Mucosa of gallbladder (tissue), 1 donor: ENCODE results near the gene SNX24. TPM values are rescaled to one million over a fixed set of nuclear protein-coding genes. Genes with fewer than 3 reads are reported as not detected.
"Not testable (repeated sequence)": the region's sequence is repeated elsewhere in the genome, so short reads cannot be mapped to it uniquely, and the experiment has no call there.

Experiments used
- DNase-seq: peaks from one replicate; pipeline ENCODE4 v3.0.0-alpha.2; 2020; ENCODE audit warnings: low spot score
- total RNA-seq: library from RNA; stranded (reverse); gene quantifications from one replicate; pipeline ENCODE4 v1.2.1, GENCODE V29; 2021
- donor health status: DM: no; HTN: no; CAD: no.

The SNX24 gene
- total RNA-seq, 1 donor from 2014 or later, result 18.2 TPM

DNA sequence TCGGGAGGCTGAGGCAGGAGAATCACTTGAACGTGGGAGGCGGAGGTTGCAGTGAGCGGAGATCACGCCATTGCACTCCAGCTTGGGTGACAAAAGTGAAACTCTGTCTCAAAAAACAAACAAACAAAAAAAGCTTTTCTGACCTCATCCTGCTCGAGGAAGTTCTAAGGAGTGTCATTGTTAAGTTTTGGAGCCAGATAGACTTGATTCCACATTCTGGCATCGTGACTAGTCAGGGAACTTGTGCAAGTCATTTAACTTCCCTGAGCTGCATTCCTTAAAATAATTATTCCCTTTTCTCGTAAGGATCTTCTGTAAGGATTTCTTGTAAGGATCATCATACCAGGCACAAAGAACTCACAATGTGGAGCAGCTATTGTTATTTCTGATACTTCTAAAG lies 26.2 kb downstream of the SNX24 start:
- DNase-seq, result no peak

DNA sequence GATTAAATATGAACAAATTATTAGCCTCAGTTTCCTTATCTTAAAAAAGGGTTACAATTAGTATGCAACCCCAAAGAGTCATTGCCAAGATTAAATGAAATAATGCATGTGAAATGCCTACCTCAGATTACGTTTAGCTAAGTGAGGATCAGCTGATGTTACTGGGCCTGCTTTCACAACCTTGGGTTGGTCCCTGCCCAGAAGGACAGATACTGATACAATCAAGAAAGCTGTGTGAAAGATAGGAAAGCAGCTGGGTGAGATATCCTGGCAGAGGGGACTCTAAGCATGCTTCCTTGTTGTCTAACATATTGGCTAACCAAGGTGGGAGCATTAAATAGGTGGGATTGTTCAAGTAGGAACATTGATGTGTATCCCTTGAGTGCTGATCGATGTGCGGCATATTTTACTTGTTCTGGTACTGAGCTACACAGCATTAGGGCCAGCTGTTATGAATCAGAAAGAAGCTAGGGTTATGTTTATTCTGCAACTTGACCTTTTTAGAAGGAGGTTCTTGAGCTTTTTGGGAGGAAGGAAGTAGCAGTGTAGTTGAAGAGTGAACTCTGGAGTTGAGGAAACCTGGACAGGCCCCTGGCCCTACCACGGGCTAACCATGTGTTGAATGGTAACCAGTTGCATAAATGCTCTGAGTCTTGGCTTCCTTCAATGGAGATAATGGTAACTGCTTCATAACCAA lies 28.9 kb downstream of the SNX24 start:
- no peak for DNase-seq

DNA sequence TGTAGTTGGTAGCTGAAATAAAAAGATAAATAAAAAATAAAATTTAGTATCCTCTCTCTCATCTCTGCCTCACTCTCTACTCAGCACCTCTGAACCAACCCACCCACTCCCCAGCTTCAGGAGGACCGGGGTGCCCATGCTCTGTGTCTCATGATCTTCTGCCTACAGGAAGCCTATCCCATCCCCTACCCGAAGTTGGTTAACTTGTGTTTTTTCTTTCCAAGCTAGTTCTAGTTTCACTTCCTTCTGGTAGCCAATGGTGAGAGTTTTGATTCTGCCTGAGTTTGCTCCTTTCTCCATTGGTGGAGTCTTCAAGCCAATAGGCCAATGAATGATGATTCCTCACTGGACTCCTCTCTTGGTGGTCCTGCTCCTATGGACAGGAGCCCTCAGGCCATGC lies 32.1 kb downstream of the SNX24 start:
- no peak for DNase-seq

DNA sequence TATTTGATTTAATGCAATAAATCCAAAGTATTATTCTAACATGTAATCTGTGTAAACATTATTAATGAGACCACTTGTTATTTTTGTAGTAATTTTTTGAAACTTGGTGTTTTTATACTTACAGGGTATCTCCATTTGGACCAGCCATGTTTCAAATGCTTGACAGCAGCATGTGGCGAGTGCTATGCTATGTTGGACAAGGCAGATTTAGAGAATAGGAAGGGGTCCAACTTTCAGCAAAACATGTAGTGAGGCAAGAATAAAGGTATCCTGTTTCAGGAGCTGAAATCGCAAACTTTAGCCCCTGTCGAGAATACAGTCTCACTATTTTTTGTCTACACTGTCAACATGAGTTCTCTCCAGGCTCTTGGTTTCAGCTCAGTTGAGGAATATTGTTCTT lies 33.7 kb downstream of the SNX24 start:
- no peak for DNase-seq

DNA sequence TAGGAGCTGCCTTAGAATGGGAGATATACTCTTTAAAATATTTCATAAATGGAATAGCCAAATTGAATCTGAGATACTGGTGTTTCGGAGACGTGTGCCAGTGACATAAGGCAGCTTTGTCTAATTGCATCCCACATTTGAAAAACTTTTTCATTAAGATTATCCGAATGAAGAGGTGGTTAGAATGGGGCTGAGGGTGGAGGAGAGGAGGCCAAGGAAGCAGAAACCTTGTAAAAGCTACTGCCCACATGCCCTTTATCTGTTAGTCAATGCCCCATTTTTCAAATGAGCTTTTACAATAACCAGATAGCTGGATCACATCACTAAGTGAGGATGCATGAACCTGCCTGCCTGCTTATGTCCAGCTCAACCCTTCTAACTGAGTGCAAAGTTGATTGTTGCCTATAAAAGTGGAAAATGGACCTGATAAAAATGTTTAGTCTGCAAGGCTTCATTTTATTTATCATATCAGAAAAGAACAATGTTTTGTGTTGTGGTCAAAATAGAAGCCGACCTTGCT lies 34.8 kb downstream of the SNX24 start:
- no peak for DNase-seq

DNA sequence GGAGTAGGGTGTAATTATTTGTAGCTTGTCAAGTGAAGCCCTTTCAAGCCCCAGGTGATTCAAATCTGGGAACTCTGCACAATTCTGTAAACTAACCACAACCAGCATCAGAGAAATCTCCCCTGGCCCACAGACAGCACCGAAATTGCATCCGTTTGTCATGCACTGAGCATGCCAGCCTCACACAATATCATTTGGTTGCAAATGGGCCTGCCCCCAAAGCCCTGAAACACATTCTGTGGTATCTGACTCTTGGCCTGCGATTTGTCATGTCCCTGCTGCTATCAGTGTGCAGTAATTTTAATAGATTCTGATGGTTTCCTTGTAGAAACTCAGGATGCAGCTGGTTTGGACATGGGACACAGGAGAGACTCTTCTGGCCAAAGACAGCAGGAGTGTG lies 35.3 kb downstream of the SNX24 start:
- DNase-seq, result no peak

DNA sequence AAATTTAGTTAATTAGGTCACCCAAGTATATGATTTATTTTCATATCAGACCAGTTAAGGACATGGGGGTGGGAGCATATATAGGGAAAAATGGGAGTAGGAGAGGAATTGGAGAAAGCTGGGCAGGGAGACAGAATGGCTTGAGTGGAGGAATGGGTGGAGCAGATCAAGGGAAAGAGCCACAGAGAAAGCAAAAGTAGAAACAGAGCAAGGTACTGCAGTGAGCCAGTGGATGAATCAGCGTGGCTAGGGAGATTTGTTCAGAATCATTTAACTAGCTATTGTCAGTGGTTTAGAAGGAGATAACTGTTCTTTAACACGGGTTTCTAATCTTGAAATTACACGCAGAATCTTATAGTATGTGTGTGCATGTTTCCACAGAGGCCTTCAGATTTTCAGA lies 37.4 kb downstream of the SNX24 start:
- no peak for DNase-seq

DNA sequence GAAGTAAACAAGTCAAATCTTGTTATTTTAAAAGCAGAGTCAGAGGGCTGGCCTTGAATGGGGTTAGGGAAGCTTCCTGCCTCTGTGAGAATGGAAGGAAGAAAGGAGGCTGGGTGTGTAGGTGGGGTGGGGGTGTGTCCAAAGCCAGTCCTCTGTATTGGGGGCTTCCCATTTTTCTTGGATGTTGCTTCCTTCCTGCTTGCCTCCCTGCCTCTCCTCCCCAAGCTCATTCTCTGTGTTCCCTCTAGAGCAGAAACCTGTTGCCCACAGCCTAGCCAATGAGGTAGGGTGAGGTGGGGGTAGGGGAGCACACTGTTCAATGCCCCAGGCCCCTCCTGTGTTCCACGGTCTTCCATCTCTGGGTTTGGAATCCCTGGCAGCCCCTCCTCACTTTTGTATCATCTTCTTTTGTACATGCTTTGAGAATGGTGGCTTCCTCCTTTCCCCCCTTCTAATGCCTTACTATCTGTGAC lies 39.7 kb downstream of the SNX24 start:
- DNase-seq, result no peak

DNA sequence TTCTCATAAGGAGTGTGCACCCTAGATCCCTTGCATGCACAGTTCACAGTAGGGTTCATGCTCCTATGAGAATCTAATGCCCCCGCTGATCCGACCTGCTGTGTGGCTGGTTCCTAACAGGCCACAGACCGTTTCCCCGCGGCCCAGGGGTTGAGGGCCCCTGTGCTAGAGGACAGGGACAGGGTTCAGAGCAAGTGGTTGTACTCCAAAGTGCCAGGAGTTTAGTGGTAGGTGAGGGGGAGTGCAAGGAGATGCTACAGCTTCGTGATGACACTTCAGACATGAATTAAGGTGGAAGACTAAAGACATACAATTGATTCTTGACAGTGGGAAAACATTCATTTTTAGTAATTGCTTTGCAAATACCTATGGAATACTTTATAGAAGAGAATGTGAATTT lies 40.5 kb downstream of the SNX24 start:
- no peak for DNase-seq

DNA sequence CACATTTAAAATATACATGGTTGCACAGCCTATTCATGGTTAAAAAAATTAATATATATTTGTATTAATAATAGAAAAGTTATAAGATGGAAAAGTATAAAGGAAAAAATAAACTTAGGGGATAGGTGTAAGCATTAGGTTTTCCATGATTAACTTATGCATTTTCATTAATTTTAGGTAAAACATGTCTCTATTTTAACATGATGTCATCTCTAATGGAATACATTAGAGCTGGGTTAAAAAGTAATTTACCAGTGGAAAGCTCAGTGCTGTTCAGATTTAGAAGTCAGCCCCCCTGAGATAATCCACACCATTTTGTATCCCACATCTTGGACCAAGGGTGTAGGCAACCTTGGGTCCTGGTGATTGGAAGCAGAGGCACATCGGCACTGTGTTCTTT lies 49.7 kb downstream of the SNX24 start:
- no peak for DNase-seq

DNA sequence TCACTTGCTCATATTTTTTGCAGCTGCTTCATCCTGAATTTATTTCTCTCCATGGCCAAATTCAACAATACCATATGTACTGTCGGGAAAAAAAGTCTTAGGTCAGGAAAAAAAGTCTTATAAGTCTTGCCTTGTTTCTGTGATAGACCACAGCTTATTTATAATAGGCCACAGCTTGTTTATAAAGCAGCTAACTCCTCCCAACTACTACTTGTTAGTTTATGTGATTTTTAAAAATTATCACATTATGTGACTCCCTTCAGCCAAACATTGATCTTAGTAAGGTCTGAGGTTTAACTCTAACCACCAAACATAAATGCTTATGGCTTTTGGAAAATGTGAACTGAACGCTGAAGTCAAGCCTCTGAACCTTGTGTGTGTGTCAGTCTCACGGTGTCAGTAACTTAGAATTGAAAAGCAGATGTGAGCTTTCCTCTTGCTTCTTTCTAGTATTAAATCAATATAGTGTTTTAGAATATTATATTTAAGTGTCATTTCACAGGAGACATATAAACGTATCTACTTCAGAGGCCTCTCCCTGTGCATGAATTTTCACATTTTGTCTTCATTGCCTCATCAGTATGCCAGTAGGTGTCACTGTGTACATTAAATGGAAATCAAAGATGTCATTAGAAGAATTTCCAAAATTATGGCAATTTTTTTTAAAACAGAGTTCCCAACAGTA lies 51.3 kb downstream of the SNX24 start:
- no peak for DNase-seq

DNA sequence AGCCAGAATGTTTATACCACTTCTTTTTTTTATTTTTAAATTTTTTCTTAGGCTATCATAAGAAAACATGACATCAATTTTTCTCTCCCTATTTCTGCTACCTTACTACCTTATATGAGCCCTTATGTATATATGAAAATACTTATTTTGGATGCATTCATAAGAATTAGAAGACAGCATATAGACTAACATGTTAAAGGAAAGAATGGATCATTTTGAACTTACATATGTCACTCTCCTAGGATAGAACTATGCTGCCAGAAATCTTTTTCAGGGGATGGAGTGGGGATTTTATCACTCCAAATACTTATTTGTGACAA lies 51.8 kb downstream of the SNX24 start:
- DNase-seq, result no peak

DNA sequence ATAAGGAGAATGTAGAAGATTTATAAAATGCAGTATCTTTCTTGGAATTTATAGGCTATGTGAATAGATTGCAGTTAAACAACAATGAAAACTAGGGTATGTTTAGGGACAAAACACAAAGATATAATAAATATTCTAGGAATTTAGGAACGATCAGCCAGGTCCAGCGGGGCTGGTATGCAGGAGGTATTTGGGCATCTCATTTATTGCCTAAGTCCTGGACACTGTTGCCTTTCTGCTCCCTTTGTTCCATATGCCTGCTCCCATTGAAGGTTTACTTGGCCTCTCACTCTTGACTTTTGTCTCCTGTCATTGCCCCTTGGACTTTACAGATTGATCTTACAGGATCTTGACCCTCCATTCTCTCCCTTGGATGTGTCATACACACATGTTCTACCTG lies 55.9 kb downstream of the SNX24 start:
- no peak for DNase-seq

DNA sequence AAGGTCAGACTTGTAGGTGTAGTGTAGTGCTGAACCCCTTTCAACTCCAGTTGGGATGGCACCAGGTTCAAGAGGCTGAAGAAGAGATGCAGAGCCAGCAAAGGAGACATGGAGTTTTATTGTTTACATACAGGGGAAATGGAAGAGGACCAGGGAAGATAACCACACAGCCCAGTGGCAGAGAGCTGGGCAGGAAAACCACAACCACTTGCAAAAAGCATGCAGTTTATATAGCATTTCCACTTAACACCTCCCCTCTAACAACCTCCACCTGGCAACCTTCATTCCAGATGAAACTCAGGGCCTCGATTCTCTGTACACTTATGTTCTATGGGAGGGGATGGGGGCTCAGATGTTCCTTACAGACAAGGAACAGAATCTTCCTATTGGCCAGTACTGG lies 56.9 kb downstream of the SNX24 start:
- no peak for DNase-seq

DNA sequence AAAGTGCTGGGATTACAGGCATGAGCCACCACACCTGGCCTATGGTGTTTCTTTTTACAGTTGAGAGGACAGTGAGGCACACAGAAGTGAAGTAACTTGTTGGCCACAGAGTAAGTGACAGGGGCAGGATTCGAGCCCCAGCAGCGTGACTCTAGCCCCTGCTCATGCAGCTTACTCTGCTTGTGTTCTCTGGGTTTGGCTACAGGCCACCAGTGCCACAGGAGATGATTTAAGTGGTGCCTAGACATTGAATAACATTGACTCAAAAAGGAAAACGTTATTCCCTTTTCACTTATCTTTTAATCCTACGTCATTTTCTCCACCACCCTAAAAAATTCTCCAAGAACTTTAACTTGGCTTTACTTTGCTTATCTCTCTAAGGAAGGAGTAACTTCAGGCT lies 61.4 kb downstream of the SNX24 start:
- no peak for DNase-seq

DNA sequence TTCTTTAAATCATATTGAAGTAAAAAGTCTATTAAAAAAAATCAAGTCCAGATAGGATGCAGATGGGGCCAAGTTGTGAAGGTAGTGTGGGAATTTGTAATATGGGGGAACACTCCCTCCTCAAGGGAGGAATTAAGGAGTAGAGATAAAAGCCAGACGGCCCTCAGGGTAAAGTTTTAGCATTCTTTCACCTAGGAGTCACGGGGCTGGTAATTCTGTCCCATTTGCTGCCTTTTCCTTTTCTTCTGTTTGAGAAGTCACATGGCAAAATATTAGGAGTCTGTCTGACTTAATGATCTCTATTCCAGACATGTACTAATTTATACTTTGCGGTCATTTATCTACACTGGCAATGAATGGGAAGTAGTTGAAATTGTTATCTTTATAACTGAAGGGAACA lies 61.9 kb downstream of the SNX24 start:
- DNase-seq, result no peak

DNA sequence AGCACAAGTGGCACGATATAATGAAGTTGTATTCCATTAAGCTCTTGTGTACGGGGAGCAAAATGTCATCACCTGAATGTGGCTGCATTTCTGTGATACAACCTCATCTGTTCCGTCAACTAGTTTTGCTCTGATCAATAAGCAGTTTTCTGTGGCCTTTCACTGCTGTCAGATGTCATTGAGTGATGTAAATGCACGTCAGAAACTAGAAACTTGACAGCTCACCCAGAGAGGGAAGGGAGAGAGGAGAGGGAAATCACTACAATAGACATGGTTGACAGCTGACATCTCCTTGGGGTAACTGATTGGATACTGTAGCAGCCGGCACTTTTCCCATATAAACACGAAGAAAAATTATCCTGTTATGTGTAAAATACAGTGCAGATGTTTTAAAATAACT lies 62.7 kb downstream of the SNX24 start:
- no peak for DNase-seq

DNA sequence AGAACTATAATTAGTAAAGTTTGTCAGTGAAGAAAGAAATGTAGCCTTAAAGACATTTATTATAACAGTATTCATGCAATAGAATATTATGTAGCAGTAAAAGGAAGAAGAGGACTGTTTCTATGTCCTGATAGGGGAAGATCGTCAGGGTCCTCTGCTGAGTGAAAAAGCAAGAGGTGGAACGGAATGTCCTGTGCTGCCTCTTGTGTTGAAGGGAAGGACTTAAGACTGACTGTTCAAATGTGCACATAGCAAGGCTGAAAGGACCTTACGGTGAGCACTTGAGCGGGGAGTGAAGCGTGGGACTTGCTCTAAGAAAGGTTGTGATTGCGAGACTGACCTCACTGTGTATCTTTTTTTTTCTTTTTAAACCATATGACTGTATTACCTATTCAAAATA lies 63.2 kb downstream of the SNX24 start:
- no peak for DNase-seq

DNA sequence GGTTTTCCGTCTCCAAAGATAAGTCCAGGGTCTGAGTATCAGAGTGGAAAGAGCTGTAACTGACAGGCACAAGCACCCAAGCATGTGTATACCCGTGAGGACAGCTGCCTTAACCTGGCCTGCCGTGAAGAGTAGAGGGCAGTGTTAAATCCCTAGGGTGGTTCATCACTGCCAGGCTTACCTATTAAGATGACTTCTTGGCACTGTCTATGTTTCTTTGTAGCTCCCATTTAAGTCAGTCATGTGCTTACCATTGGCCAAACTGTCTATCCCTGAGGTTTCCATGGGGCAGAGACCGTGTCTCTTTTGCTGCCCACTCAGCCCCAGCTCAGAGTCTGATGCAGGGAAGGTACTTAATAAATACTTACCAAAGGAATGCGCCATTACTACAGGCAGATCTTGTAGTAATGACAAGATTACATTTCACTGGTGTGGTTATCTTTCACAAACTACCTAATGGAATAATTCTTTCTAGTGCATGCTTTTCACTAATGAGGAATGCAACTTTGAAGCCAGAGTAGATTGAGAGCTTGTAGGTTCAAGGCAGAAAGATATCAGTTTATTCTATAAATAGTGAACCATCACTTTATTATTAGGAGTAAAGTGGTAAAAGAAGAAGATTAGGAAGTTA lies 64.2 kb downstream of the SNX24 start:
- DNase-seq, result no peak

DNA sequence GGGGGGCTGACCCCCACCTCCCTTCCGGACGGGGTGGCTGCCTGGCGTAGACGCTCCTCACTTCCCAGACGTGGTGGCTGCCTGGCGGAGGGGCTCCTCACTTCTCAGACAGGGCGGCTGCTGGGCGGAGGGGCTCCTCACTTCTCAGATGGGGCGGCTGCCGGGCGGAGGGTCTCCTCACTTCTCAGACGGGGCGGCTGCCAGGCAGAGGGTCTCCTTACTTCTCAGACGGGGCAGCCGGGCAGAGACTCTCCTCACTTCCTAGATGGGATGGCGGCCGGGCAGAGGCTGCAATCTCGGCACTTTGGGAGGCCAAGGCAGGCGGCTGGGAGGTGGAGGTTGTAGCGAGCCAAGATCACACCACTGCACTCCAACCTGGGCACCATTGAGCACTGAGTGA lies 68.0 kb downstream of the SNX24 start:
- not testable (repeated sequence) for DNase-seq

DNA sequence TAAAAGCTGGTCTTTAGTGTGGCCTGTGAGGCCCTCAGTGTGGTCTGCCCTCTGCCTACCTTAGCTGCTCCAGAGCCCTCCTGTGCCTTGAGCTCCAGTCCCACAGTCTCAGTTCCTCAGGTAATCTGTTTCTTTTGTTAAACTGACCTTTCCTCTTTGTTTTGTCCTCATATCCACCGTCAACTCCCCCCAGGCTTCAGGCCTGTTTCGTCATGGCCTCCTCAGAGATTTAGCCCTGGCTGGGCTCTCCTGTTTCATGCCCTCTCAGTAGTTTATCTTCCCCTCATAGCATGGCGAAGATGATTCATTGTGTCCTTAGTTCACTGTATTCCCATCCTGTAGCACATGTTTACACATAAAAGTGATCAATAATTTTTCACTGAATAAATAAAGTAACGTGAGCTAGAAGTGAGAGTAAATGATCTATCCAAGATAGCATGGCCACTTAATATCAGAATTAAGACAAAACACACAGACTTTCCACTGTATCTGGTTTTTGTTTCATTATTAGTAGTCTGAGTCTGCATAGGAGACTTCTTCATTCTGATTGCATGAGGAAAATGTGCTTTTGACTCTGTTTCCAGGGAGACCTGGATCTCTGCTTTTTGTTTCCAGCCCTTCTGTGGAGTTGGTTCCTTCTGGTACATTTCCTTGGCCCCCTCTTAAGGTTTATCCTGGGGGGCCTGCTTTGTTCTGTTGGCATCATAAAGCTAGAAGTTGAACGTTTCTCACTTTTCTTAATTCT lies 70.5 kb downstream of the SNX24 start:
- DNase-seq, result no peak

DNA sequence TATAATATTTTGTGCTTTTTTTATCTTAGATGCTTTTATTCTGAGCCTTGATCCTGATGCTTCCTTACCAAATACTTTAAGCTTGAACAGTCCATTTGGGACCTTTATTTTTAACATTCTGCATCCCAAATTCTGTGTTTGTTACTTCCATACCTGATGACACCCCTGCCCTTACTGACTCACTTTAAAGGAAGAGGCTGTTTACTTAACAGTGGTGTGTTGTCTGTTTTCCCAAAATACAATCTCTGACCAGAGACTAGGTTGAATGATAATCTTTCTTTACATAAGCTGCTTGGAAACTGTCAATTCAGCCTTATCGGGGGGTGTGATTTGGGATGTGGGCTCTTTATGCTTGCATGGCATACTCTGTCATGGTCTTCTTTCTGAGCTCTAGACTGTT lies 71.1 kb downstream of the SNX24 start:
- DNase-seq, result no peak
